Central memory CD8-positive, alpha-beta T cell (primary cell): Measurements from ENCODE around the gene IGFALS.

Experiments
- ATAC-seq: fragments of 150-1000 bp; cut with Tn5 transposase; replicated peaks from 2 replicates; pipeline ENCODE4 v1.10.0; 2022; ENCODE audit warnings: mild to moderate bottlenecking, moderate FRiP score, moderate number of reproducible peaks; ENCODE audit not compliant: poor library complexity, severe bottlenecking; ENCODE audit errors: extremely low read depth
- DNase-seq, 2 donors: peaks; one replicate each; pipeline ENCODE4 v3.0.0; 2021; ENCODE audit warnings: low spot score in 2 of 2
- H3K27ac Mint-ChIP-seq: one replicate; pipeline ENCODE4 v1.8.0; 2022; ENCODE audit warnings: low read depth, mild to moderate bottlenecking, moderate library complexity, mixed read lengths
- H3K27me3 Mint-ChIP-seq: one replicate; pipeline ENCODE4 v1.8.0; 2022; ENCODE audit warnings: mixed read lengths
- H3K36me3 Mint-ChIP-seq: one replicate; pipeline ENCODE4 v1.8.0; 2022; ENCODE audit warnings: mild to moderate bottlenecking, moderate library complexity, mixed read lengths; ENCODE audit not compliant: insufficient read depth
- H3K4me1 Mint-ChIP-seq: one replicate; pipeline ENCODE4 v1.8.0; 2022; ENCODE audit warnings: mixed read lengths
- H3K4me3 Mint-ChIP-seq: one replicate; pipeline ENCODE4 v1.8.0; 2022; ENCODE audit warnings: mild to moderate bottlenecking, moderate library complexity, mixed read lengths
- H3K9me3 Mint-ChIP-seq: one replicate; pipeline ENCODE4 v1.8.0; 2022; ENCODE audit warnings: mixed read lengths

Gene IGFALS

DNA sequence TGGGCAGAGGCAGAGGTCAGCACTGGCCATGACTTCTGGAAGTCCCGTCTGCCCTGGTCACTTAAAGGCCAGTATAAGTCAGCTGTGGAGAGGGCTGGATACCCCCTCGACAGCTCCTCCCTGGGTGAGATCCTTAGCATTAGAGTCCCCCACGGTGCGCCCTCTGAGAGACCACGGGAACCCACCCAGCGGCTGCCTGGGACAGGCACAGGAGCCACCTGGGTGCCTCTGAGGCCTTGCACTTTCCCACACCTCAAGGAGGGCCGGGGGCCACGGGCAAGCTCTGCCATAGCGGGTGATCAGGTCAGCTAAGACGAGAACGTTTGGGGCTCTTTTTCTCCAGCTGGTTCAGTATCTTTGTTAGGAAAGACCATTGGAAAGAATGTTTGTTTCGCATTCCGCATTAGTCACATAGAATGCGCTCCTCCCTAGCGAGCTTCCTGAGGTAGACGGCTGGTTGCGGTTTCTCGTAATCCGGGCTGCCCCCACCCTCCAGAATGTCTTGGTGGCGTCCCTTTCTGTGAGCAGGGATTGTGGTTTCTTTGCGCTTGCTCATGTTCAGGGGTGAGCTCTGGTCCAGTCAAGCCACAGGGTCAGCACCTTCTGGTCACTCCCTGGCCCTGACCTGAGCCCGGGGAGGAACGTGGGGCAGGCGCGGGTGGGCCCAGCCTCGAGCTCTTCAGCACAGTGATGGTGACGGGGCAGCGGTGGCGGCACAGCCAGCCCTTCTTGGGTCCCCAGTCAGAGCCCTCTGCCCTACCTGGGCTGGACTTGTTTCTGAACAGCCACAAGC lies 47.4 kb downstream of the IGFALS start:
- Mint-ChIP-seq H3K27ac (no peak overlapping the region), H3K9me3 (no peaks in the 10 kb centered on the region), H3K27me3 (no peaks in the 10 kb centered on the region), H3K36me3 (peaks cover 30% of the 10 kb centered on the region), H3K4me1 (no peaks in the 10 kb centered on the region), H3K4me3 (no peak overlapping the region)
- DNase-seq = no peak
- ATAC-seq = no peak

DNA sequence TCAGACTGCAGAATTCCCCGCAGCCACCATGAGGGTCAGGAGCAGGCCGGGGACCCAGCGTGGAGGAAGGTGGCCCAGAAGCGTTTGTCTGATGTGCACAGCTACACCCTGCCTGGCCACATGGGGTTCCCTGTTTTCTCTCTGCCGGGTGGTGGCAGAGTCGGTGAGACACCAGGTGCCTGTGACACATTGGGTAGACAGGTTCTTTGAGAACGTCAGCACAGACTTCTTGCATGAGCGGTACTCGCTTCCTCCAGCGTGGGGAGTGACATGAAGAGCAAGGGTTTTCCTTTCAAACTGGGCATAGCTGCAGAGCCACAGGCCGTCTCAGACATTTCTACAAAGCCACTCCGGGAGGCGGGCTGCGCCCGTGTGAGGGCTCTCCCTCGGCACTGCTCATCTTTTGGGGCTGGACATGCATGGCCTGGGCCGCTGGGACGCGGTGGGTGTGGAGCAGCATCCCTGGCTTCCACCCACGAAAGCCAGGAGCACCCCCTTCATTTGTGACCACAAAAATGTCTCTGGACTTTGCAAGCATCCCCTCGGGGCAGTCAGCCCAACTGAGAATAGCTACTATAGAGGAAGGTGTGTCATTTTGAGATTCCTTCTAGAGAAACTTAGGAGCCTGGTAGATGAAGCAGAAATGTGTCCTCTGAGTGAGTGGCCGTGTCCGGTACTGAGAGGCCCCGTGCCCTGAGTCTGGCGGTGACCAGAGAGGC lies 48.2 kb downstream of the IGFALS start:
- Mint-ChIP-seq H3K27me3 (no peaks in the 10 kb centered on the region), H3K27ac (no peak overlapping the region), H3K36me3 (peaks cover 27% of the 10 kb centered on the region), H3K4me1 (no peaks in the 10 kb centered on the region), H3K9me3 (no peaks in the 10 kb centered on the region), H3K4me3 (no peak overlapping the region)
- no peak for ATAC-seq
- DNase-seq = no peak

DNA sequence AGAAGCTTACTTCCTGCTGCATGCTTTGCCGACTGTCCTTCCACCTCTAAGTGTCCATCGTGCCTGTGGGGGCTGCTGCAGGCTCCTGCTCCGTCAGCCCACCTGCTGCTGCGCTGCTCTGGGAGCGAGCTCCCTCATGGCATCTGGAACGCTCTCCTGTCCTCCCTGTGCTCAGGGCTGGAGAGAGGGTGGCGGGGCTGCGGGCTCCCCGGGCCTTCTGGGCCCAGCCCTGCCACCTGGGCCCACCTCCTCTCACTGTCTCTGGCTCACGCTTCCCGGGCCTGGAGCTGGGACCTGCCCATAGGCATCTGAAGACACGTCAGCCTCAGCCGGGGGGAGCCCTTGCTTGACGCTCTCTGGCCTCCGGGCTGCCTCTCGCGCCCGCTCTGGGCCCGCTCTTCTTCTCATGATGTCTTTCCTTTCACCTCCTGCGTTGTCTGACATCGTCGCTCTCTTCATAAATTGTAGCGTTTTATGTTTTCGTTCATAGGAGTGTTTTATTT lies 49.1 kb downstream of the IGFALS start:
- no peak overlapping the region for H3K27ac Mint-ChIP-seq
- no peak overlapping the region for H3K4me3 Mint-ChIP-seq

DNA sequence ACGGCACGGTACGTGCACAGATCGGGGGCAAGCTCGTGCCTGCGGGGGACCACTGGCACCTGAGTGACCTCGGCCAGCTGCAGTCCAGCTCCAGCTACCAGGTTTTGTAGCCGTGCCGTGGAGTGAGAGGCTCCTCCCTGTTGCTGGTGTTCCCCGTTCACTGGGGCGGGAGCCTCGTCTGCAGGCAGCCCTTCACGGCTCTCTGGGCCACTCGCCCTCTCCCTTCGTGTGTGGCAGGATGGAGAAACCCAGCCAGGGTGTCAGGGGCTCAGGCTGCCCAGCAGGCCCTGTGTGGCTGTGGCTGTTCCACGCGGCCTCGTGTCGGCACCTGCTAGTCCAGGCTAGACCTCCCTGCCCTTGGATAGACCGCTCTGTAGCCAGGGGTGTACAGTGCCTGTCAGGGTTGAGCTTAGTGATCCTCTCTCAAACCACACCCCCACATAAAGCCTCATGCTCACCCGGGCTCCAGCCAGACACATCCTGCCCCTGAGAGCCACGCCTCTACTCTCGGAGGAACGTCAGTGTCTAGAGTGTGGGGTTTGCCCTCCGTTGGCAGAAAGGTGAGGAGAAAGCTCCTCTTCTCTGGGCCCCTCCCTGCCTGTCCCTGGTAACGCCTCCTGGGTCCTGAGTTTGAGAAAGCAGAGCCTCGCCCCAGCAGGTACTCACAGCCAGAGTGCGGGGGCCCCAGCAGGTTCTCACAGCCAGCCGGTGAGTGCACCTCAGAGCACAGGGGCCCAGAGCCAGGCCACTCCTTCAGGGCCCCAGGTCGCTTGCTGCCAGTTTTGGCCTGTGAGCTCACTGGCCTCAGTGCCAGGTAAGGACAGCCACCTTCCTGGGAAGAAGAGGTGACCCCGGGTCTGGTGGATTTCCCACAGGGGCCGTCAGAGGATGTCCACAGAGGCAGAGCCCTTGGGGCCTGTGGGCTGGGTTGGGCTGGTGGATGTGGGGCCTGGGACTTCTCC lies 49.8 kb downstream of the IGFALS start:
- no peaks in the 10 kb centered on the region for H3K27me3 Mint-ChIP-seq
- DNase-seq (no peak), ATAC-seq (no peak)
- no peak overlapping the region for H3K4me3 Mint-ChIP-seq
- H3K27ac Mint-ChIP-seq = no peak overlapping the region
- no peaks in the 10 kb centered on the region for H3K4me1 Mint-ChIP-seq
- H3K36me3 Mint-ChIP-seq = peaks cover 19% of the 10 kb centered on the region
- no peaks in the 10 kb centered on the region for H3K9me3 Mint-ChIP-seq

More for the DNA sequence above, 49.1 kb downstream of the IGFALS start:
- H3K4me1 Mint-ChIP-seq = no peaks in the 10 kb centered on the region
- H3K36me3 Mint-ChIP-seq = peaks cover 23% of the 10 kb centered on the region
- DNase-seq = no peak
- H3K27me3 Mint-ChIP-seq = no peaks in the 10 kb centered on the region
- no peak for ATAC-seq
- H3K9me3 Mint-ChIP-seq = no peaks in the 10 kb centered on the region

DNA sequence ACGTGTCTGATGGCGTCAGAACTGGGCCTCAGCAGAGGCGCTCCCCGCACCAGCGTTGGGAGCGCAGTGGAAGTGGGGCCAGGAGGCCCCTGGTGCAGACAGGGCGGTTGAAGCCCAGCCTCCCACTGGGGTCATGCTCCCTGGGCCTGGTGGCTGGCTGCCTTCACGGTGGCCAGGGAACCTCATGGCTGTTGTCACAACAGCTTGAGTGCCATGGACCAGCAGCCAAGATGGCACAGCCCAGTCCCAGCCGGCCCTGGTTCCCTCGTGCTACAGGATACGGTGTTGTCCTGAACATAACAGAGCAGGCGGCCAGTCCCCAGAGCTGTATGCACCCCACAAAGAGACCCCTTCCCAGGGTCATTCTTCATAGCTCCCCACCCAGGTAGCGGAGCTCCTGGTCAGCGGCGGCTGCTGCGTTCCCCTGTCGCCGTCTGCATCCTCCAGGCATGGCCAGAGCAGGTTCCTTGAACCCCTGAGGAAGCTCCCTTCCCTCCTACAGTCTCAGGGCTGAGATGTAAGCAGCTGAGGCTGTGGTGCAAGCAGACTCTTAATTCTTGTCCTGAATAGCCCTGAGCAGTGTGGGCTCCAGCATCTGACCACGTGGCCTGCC lies 51.8 kb downstream of the IGFALS start:
- H3K27me3 Mint-ChIP-seq = no peaks in the 10 kb centered on the region
- no peaks in the 10 kb centered on the region for H3K4me1 Mint-ChIP-seq
- no peak for ATAC-seq
- no peak overlapping the region for H3K4me3 Mint-ChIP-seq
- H3K27ac Mint-ChIP-seq = peak overlapping the region; percentile 55
- no peak for DNase-seq
- H3K36me3 Mint-ChIP-seq = peaks cover 9% of the 10 kb centered on the region
- H3K9me3 Mint-ChIP-seq = no peaks in the 10 kb centered on the region

DNA sequence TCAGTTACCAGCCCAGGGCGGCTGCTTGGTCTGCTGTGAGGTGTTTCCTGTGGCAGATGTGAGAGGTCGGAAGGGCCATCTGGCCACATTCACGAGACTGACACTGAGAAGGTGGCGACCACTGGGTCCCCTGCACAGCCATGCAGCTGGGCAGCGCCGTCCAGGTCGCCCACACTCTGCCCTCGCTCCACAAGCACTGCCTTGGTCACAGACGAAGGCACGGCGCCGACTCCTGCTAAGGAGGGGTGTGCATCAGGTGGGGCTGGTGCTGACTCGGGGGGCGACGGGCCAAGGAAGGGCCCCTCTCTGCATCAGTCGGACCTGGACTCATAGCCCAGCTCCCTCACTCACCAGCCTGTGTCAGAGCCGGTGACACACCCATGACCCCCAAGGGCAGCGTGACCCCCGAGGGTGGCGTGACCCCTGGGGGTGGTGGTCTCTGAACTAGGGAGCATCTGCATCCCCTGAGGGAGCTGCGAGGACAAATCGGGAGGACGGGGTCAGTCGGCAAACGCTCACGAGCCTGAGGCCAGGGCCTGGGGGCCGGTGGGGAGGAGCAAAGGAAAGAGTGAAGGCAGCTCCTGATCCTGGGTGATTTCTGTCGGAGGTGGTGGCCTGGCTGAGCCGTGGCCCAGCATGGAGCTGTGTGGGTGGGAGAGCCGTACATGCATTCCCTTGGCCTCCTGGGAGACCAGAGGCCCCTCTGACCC lies 52.6 kb downstream of the IGFALS start:
- DNase-seq (no peak), ATAC-seq (no peak)
- H3K9me3 Mint-ChIP-seq = no peaks in the 10 kb centered on the region
- no peak overlapping the region for H3K27ac Mint-ChIP-seq
- H3K4me3 Mint-ChIP-seq = no peak overlapping the region
- H3K36me3 Mint-ChIP-seq = peaks cover 9% of the 10 kb centered on the region
- H3K4me1 Mint-ChIP-seq = no peaks in the 10 kb centered on the region
- no peaks in the 10 kb centered on the region for H3K27me3 Mint-ChIP-seq
